ENCODE results near the gene ZBTB20. TPM values are rescaled to one million over a fixed set of nuclear protein-coding genes. Genes with fewer than 3 reads are reported as not detected.

The ZBTB20 gene
- total RNA-seq, 3 donors from 2014 or later = 62.9 to 150 (median 109) TPM

- intact Hi-C loops (cut with DNase I; ENCODE audit: low total_unique reads) = no loop called here
- Histone ChIP-seq H3K36me3 (no peaks in the 10 kb centered on the region), H3K4me3 (no peak overlapping the region), H3K27ac (peak overlapping the region in 1 of 2 donors; percentile 15), H3K9me3 (peaks cover 0 to 12% of the 10 kb centered on the region in 2 donors), H3K4me1 (peaks cover 0 to 6% of the 10 kb centered on the region in 2 donors), H3K27me3 (no peaks in the 10 kb centered on the region)
- no peak for TF ChIP-seq POLR2A (IDR thresholded peaks at IDR 0.05)
- no peak for TF ChIP-seq CTCF (IDR thresholded peaks at IDR 0.05)
- no peak for TF ChIP-seq POLR2AphosphoS5 (IDR thresholded peaks at IDR 0.05)
- no peak for DNase-seq (ENCODE audit: low spot score in 2 of 2)
Observed at GRCh38 chr3:115019900-115020299, 127.2 kb downstream of the ZBTB20 start.

GRCh38 chr3:115018694-115019093 is 128.4 kb downstream of the ZBTB20 start:
- no peak for TF ChIP-seq POLR2AphosphoS5 (IDR thresholded peaks at IDR 0.05)
- no peak for TF ChIP-seq CTCF (IDR thresholded peaks at IDR 0.05)
- no peak for TF ChIP-seq POLR2A (IDR thresholded peaks at IDR 0.05)
- intact Hi-C loops (cut with DNase I; ENCODE audit: low total_unique reads) = no loop called here
- Histone ChIP-seq H3K4me1 (peaks cover 0 to 6% of the 10 kb centered on the region in 2 donors), H3K36me3 (no peaks in the 10 kb centered on the region), H3K9me3 (peaks cover 0 to 12% of the 10 kb centered on the region in 2 donors), H3K27ac (peak overlapping the region in 1 of 2 donors; percentile 15), H3K4me3 (peak overlapping the region in 1 of 3 donors; percentile 7), H3K27me3 (no peaks in the 10 kb centered on the region)
- no peak for DNase-seq (ENCODE audit: low spot score in 2 of 2)

- Histone ChIP-seq H3K4me3 (no peak overlapping the region), H3K27ac (no peak overlapping the region), H3K36me3 (no peaks in the 10 kb centered on the region), H3K27me3 (no peaks in the 10 kb centered on the region), H3K9me3 (no peaks in the 10 kb centered on the region), H3K4me1 (no peaks in the 10 kb centered on the region)
- TF ChIP-seq POLR2A (IDR thresholded peaks at IDR 0.05) (no peak), CTCF (IDR thresholded peaks at IDR 0.05) (no peak), POLR2AphosphoS5 (IDR thresholded peaks at IDR 0.05) (no peak)
- intact Hi-C loops (cut with DNase I; ENCODE audit: low total_unique reads) = no loop called here
- no peak for DNase-seq (ENCODE audit: low spot score in 2 of 2)
Observed at GRCh38 chr3:115007966-115008365, 139.1 kb downstream of the ZBTB20 start.

GRCh38 chr3:115004201-115005140 is 142.6 kb downstream of the ZBTB20 start:
- intact Hi-C loops (cut with DNase I; ENCODE audit: low total_unique reads) = no loop called here
- TF ChIP-seq CTCF (IDR thresholded peaks at IDR 0.05) (no peak), POLR2A (IDR thresholded peaks at IDR 0.05) (no peak), POLR2AphosphoS5 (IDR thresholded peaks at IDR 0.05) (no peak)
- Histone ChIP-seq H3K4me3 (no peak overlapping the region), H3K9me3 (peaks cover 0 to 11% of the 10 kb centered on the region in 2 donors), H3K27me3 (no peaks in the 10 kb centered on the region), H3K27ac (no peak overlapping the region), H3K4me1 (no peaks in the 10 kb centered on the region), H3K36me3 (no peaks in the 10 kb centered on the region)
- no peak for DNase-seq (ENCODE audit: low spot score in 2 of 2)

GRCh38 chr3:114998971-114999579 is 148.0 kb downstream of the ZBTB20 start:
- no peak overlapping the region for H3K27ac ChIP-seq
- H3K27me3 ChIP-seq = no peaks in the 10 kb centered on the region
- H3K4me3 ChIP-seq = no peak overlapping the region
- no peaks in the 10 kb centered on the region for H3K36me3 ChIP-seq
- H3K4me1 ChIP-seq = no peaks in the 10 kb centered on the region
- intact Hi-C loops (cut with DNase I; ENCODE audit: low total_unique reads) = no loop called here
- no peak for DNase-seq (ENCODE audit: low spot score in 2 of 2)
- TF ChIP-seq POLR2A (IDR thresholded peaks at IDR 0.05) (no peak), CTCF (IDR thresholded peaks at IDR 0.05) (no peak), POLR2AphosphoS5 (IDR thresholded peaks at IDR 0.05) (no peak)
- H3K9me3 ChIP-seq = peaks cover 3 to 11% of the 10 kb centered on the region in 2 donors
